Measurements from ENCODE around the gene TNS1.
"Not testable (repeated sequence)": the region's sequence is repeated elsewhere in the genome, so short reads cannot be mapped to it uniquely, and the experiment has no call there.

Gene TNS1

DNA sequence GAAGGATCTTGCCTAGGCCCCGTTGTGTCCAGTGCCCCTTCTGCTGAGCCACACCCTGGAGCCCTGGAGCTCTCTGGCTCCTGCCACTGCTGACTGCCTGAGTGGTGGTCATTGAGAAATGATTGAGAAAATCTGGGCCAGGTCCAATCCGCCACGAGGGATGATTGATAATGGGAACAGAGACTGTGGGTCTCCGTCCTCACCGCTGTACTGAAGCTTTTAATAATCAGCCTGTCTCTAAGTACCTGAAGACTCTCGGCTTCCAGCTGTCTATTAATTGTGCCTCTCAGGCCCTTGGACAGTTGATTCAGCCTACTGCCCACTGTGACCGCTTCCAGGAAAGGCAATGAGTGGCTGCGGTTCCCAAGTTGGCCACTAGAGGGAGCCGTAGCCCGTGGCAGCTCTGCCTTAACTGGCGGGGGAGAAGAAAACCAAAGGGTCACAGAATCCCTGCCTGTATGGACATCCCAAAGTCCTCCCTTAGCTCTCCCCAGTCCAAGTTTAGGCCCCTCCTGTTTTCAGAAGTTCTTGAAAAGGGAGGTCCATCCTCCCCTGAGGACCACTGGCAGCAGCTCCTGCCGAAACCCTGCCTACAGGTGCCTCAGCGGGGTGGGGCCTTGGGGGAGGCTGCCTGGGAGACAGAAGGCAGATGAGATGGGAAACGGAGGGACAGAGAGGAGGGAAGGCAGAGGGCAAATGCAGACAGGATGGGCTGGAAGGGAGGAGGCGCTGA lies 213.6 kb downstream of the TNS1 start:
- peak; percentile 27 to 55 for DNase-seq

GRCh38 chr2:217788669-217789002 lies 214.2 kb downstream of the TNS1 start:
- DNase-seq, result no peak

GRCh38 chr2:217787160-217787877 lies 215.5 kb downstream of the TNS1 start:
- no peak for DNase-seq

GRCh38 chr2:217786560-217786959 lies 216.2 kb downstream of the TNS1 start:
- DNase-seq, result not testable (repeated sequence)

DNA sequence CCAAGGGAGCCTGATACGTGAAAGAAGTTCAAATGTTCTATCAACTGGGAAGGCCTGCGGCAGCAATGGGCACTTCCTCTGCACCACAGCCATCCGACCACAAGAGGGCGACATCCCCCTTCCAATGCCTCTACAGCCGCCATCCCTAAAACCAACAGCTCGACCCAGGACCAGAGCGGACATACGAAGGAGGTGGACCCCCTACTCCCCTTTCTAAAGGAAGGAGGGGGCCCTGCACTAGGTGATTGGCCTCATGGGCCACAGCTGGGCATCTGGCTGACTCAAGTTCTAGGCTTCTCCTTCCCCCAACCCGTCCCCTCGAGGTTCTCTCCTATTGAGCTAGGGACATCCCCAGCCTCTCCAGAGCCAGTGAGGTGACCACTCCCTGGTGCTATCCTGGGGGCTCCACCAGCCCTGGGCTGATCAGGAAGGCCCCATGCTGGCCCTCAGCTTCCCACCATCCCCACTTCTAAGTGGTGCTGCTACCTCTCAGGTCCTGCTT lies 217.2 kb downstream of the TNS1 start:
- DNase-seq, result peak; percentile 15 to 58

- no peak for DNase-seq
These were observed 217.7 kb downstream of the TNS1 start for GRCh38 chr2:217784996-217785543.

DNA sequence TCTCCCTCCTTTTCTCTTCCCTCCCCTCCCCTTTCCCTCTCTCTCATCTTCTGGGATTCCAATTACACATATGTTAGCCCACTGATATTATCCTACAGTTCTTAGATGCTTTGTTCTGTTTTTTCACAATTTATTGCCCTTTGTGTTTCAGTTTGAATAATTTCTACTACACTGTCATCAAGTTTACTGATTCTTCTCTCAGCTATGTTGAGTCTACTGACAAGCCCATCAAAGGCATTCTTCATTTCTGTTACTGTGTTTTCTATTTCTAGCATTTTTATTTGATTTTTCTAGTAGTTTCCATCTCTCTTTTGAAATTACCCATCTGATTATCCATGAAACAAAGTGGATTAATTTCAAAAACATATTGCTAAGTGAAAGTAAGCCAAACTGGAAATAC lies 219.6 kb downstream of the TNS1 start:
- no peak for DNase-seq

GRCh38 chr2:217777906-217778305 lies 224.9 kb downstream of the TNS1 start:
- no peak for DNase-seq

GRCh38 chr2:217776631-217777030 lies 226.2 kb downstream of the TNS1 start:
- DNase-seq, result no peak

DNA sequence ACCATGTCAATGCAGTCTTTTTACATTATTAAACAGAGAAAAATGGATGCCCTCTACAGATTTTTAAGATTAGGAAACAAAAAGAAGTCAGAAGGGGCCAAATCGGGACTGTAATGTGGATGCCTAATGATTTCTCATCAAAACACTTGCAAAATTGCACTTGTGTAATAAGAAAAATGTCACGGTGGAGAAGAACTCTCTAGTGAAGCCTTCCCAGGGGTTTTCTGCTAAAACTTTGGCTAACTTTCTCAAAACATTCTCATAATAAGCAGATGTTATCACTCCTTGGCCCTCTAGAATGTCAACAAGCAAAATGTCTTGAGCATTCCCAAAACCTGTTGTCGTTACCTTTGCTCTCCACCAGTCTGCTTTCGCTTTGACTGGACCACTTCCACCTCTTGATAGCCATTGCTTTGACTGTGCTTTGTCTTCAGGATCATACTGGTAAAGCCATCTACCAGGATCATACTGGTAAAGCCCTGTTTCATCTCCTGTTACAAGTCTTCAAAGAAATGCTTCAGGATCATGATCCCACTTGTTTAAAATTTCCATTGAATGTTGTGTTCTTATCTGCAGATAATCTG lies 226.8 kb downstream of the TNS1 start:
- DNase-seq, result no peak

- DNase-seq, result no peak
These were observed 228.6 kb downstream of the TNS1 start for GRCh38 chr2:217774232-217774631.

GRCh38 chr2:217773539-217773938 lies 229.3 kb downstream of the TNS1 start:
- DNase-seq, result no peak

- no peak for DNase-seq
These were observed 236.4 kb downstream of the TNS1 start for GRCh38 chr2:217766356-217766755.

DNA sequence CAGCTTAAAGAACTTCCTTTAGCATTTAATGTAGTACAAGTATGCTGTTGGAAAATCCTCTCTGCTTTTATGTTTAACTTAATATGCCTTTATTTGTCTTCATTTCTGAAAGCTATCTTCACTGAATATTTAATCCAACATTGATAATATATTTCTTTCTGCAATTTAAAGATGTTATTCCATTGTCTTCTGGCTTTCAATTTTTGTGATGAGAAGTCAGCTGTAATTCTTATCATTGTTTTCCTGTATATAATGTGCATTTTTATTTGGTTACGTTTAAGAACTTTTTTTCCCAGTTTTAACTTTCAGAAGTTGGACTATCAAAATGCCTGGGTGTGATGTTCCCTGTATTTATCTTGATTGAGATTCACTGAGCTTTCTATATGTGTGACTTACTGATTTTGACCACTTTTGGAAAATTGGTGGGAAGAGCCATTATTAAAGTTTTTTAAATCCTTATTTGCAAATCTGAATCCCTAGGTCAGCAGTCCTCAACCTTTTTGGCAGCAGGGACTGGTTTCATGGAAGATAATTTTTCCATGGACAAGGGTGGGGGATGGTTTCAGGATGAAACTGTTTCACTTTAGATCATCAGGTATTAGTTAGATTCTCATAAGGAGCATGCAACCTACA lies 241.0 kb downstream of the TNS1 start:
- DNase-seq, result no peak

GRCh38 chr2:217759991-217760390 lies 242.8 kb downstream of the TNS1 start:
- no peak for DNase-seq

- DNase-seq, result no peak
These were observed 245.7 kb downstream of the TNS1 start for GRCh38 chr2:217757108-217757463.

DNA sequence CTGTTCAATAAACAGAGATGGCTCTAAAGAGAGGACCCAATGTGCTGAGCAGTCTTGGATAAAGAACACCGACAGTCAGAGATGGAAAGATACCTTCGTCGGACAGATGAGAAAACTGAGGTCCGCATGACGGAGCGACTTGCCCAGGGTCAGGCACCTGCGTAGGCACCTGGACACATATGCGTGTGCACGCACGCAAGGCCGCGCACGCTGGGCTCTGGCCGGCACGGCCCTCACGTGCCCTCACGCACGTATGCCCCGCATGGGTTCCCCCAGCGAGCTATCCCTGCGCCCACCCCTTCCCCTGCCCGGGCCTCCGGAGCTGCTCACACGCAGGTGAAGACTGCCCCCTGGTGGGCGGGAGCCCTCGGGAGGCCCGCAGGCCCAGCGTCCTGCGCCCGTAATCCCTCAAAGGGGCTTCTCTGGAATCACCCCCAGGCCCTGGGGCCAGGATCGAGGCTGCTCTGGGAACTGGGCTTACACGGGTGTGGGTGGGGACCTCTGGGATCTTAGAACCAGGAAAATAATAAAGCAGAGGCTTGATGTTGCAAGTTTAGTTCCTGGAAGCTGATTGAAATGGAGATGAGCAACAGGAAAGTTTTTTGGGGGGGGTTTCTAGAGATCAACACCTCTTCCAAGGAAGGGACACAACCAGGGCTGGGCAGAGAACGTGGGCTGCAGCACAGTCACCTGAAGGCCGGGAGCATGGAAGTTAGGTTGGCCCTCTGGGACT lies 246.3 kb downstream of the TNS1 start:
- peak in 1 of 2 experiments; percentile 5 for DNase-seq

- no peak for DNase-seq
These were observed 247.6 kb downstream of the TNS1 start for GRCh38 chr2:217755027-217755745.

DNA sequence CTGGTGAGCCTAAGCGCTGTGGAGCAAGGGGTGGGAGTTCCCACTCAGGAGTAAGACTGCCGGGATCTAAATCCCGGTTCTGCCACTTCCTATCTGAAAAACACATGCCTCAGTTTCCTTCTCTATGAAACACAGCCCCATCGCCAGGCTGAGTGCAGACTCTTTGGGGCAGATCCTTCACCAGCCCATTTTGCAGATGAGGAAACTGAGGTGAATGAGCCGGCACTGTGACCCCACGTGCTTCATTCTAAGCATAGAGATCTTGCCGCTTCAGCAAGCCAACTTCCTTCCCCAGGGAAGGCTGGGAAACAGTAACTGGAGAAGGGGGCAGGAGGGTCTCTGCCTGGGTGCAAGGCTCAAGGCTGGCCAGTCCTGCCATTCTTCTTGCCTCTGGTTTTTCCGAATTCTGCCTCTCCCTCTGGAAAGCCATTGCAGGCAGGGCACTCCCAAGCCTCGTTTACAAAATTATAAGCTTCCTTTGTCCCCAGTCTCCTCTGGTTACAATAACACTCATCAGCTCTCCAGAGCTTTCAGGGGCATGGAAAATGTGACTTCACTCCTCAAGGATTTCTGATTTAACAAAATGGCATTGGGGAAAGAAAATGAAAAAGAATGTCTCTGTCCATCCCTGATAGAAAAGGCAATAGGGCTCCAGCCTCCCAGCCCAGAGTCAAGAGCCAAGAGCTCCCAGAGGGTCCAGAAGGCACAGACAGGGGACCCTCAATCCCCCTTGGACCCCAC lies 249.2 kb downstream of the TNS1 start:
- no peak for DNase-seq

DNA sequence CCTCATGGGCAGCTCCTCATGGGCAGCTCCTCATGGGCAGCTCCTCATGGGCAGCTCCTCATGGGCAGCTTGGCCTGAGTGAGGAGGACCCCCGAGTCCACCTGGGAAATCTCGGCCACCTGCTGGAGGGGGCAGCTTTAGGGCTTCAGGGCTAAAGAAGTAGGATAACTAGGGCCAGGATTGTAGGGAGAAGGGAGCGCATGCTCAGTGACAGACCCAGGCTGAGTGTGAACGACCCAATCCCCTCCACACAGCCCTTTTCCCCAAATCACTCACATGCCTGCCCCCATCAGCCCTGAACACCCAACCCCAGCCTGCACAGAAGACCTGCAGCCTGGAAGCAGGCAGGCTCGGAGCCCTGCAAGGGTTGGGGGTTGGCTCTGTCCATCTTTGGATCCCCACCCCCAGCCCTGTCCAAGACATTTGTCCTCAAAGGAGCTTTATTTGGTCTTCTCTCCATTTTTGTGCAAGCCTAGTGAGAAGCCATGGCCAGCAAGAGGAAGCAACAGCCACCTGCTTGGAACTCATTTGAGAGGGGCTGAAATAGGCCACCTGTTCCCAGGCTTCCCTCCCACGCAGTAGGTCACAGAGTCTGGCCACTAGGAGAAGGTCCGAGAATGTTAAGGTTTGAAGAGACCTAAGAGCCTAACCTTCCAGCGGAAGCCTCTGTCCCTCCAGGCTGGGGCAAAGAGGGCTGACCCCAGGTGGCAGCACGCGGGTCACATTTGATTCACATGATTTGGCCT lies 249.9 kb downstream of the TNS1 start:
- DNase-seq, result no peak

All from NCI-H1930 (cell line).